Chondrocyte (in vitro differentiated cells): ENCODE results near the gene GCH1. TPM values are rescaled to one million over a fixed set of nuclear protein-coding genes. Genes with fewer than 3 reads are reported as not detected.

Experiments used
- DNase-seq: peaks from one replicate; pipeline ENCODE4 v3.0.0; 2021; ENCODE audit warnings: mixed read lengths, low spot score
- H3K27ac Mint-ChIP-seq: one replicate; pipeline ENCODE4 v1.8.0; 2021; ENCODE audit warnings: mild to moderate bottlenecking, moderate library complexity, mixed read lengths; ENCODE audit not compliant: unreplicated experiment
- H3K27me3 Mint-ChIP-seq: 2 replicates; pipeline ENCODE4 v1.8.0; 2021; ENCODE audit warnings: low read depth, mixed read lengths
- H3K36me3 Mint-ChIP-seq: 2 replicates; pipeline ENCODE4 v1.8.0; 2021; ENCODE audit warnings: low read depth, mixed read lengths
- H3K4me1 Mint-ChIP-seq: 2 replicates; pipeline ENCODE4 v1.8.0; 2021; ENCODE audit warnings: low read depth, mild to moderate bottlenecking, mixed read lengths
- H3K4me3 Mint-ChIP-seq: one replicate; pipeline ENCODE4 v1.8.0; 2021; ENCODE audit warnings: mild to moderate bottlenecking, moderate library complexity, mixed read lengths; ENCODE audit not compliant: unreplicated experiment
- H3K9me3 Mint-ChIP-seq: 2 replicates; pipeline ENCODE4 v1.8.0; 2021; ENCODE audit warnings: low read depth, mixed read lengths
- total RNA-seq: library from RNA; stranded (reverse); gene quantifications from 3 replicates; pipeline ENCODE4 v1.2.1, GENCODE V29; 2021
- TF ChIP-seq, protein P1 (sequence below): fragments of 200-600 bp; sonication (generic); IDR thresholded peaks from 2 replicates; pipeline ENCODE4 v1.5.0; 2021; ENCODE audit warnings: antibody characterized with exemption, mild to moderate bottlenecking, moderate library complexity

GCH1 gene
- total RNA-seq, 1 donor from 2014 or later, result 0.95 TPM

- no peak for DNase-seq
- Mint-ChIP-seq H3K27me3 (peaks cover 16% of the 10 kb centered on the region), H3K4me3 (no peak overlapping the region), H3K36me3 (no peaks in the 10 kb centered on the region), H3K27ac (no peak overlapping the region), H3K4me1 (peaks cover 9% of the 10 kb centered on the region), H3K9me3 (no peaks in the 10 kb centered on the region)
- TF ChIP-seq, protein P1, sequence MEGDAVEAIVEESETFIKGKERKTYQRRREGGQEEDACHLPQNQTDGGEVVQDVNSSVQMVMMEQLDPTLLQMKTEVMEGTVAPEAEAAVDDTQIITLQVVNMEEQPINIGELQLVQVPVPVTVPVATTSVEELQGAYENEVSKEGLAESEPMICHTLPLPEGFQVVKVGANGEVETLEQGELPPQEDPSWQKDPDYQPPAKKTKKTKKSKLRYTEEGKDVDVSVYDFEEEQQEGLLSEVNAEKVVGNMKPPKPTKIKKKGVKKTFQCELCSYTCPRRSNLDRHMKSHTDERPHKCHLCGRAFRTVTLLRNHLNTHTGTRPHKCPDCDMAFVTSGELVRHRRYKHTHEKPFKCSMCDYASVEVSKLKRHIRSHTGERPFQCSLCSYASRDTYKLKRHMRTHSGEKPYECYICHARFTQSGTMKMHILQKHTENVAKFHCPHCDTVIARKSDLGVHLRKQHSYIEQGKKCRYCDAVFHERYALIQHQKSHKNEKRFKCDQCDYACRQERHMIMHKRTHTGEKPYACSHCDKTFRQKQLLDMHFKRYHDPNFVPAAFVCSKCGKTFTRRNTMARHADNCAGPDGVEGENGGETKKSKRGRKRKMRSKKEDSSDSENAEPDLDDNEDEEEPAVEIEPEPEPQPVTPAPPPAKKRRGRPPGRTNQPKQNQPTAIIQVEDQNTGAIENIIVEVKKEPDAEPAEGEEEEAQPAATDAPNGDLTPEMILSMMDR, result no peak
These were observed 87.6 kb downstream of the GCH1 start for GRCh38 chr14:54815016-54815415.

- Mint-ChIP-seq H3K27ac (no peak overlapping the region), H3K9me3 (no peaks in the 10 kb centered on the region), H3K27me3 (peaks cover 16% of the 10 kb centered on the region), H3K36me3 (no peaks in the 10 kb centered on the region), H3K4me3 (no peak overlapping the region), H3K4me1 (peaks cover 9% of the 10 kb centered on the region)
- no peak for DNase-seq
- TF ChIP-seq, protein P1, result peak; percentile 49
These were observed 88.5 kb downstream of the GCH1 start for GRCh38 chr14:54814076-54814475.

DNA sequence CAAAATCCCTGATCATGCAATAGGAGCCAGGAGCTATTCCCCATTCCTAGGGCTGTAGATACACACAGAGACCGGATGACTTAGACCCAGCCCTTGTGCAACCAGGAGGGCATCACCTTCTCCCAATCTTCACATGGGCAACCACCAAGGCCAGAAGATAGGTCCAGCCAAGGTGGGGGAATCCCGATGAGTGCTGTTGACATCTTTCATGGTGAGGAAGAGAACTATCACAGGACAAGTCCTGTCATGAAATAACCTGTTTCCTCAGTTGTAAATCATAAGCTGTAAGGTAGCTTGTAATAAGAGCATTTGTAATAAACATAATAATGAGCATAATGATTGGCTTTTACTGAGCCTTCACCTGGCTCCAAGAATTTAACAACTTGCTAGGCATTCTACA lies 89.5 kb downstream of the GCH1 start:
- no peak overlapping the region for H3K27ac Mint-ChIP-seq
- TF ChIP-seq, protein P1, result no peak
- H3K27me3 Mint-ChIP-seq, result peaks cover 16% of the 10 kb centered on the region
- no peaks in the 10 kb centered on the region for H3K36me3 Mint-ChIP-seq
- no peaks in the 10 kb centered on the region for H3K4me1 Mint-ChIP-seq
- no peak for DNase-seq
- H3K4me3 Mint-ChIP-seq, result no peak overlapping the region
- no peaks in the 10 kb centered on the region for H3K9me3 Mint-ChIP-seq

DNA sequence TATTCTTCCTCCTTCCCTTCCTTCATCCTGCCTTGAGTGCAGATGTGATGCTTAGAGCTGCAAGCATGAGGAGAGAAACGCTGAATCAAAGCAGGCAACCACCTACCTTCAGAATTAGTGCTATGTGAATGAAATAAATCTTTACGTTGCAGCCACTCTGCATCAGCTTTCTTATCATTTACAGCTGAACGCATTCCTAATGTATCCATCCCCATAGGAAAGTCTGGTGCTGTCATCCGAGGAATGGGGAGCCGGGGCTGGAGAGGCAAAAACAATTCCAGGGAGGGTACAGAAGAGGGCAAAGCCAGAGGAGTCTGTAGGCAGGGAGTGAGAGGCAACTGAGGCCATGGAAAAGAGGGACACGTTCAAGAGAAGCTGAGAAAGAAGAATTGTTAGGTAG lies 90.0 kb downstream of the GCH1 start:
- no peaks in the 10 kb centered on the region for H3K36me3 Mint-ChIP-seq
- peaks cover 16% of the 10 kb centered on the region for H3K27me3 Mint-ChIP-seq
- H3K4me1 Mint-ChIP-seq, result no peaks in the 10 kb centered on the region
- no peak for DNase-seq
- H3K4me3 Mint-ChIP-seq, result no peak overlapping the region
- H3K9me3 Mint-ChIP-seq, result no peaks in the 10 kb centered on the region
- no peak overlapping the region for H3K27ac Mint-ChIP-seq
- TF ChIP-seq, protein P1, result no peak

- H3K9me3 Mint-ChIP-seq, result no peaks in the 10 kb centered on the region
- no peak overlapping the region for H3K27ac Mint-ChIP-seq
These were observed 92.9 kb downstream of the GCH1 start for GRCh38 chr14:54809767-54810166.

More at GRCh38 chr14:54809767-54810166, 92.9 kb downstream of the GCH1 start:
- H3K36me3 Mint-ChIP-seq, result no peaks in the 10 kb centered on the region
- H3K4me1 Mint-ChIP-seq, result peaks cover 8% of the 10 kb centered on the region
- peaks cover 16% of the 10 kb centered on the region for H3K27me3 Mint-ChIP-seq
- TF ChIP-seq, protein P1, result no peak
- H3K4me3 Mint-ChIP-seq, result no peak overlapping the region
- no peak for DNase-seq
